Lower leg skin (tissue), 3 donors: ENCODE measurements around the gene GPNMB.

Source experiments
- POLR2A ChIP-seq, 2 donors: fragments of 450-650 bp; IDR thresholded peaks; one replicate each; pipeline ENCODE4 v1.6.1; 2016 to 2017; ENCODE audit warnings: antibody characterized with exemption in 2 of 2, mild to moderate bottlenecking in 1 of 2, moderate library complexity in 1 of 2
- TF ChIP-seq, protein P1 (sequence below), 3 donors: fragments of 450-650 bp; IDR thresholded peaks; one replicate each; pipeline ENCODE4 v1.5.1; 2016; ENCODE audit warnings: antibody characterized with exemption in 3 of 3, mild to moderate bottlenecking in 3 of 3, moderate library complexity in 2 of 3

- TF ChIP-seq POLR2A (IDR thresholded peaks at IDR 0.05) = no peak
- TF ChIP-seq, protein P1, sequence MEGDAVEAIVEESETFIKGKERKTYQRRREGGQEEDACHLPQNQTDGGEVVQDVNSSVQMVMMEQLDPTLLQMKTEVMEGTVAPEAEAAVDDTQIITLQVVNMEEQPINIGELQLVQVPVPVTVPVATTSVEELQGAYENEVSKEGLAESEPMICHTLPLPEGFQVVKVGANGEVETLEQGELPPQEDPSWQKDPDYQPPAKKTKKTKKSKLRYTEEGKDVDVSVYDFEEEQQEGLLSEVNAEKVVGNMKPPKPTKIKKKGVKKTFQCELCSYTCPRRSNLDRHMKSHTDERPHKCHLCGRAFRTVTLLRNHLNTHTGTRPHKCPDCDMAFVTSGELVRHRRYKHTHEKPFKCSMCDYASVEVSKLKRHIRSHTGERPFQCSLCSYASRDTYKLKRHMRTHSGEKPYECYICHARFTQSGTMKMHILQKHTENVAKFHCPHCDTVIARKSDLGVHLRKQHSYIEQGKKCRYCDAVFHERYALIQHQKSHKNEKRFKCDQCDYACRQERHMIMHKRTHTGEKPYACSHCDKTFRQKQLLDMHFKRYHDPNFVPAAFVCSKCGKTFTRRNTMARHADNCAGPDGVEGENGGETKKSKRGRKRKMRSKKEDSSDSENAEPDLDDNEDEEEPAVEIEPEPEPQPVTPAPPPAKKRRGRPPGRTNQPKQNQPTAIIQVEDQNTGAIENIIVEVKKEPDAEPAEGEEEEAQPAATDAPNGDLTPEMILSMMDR (IDR thresholded peaks at IDR 0.05) = no peak
Measured at GRCh38 chr7:23205577-23205908, 41.0 kb upstream of the GPNMB start.
